Stomach (tissue), 4 donors: ENCODE results near the gene ASTN1.

Experiments
- EP300 ChIP-seq: sonication (generic); formaldehyde crosslinking; IDR thresholded peaks from one replicate; pipeline ENCODE4 v1.6.1; 2017; ENCODE audit warnings: antibody characterized with exemption
- POLR2A ChIP-seq, 4 donors: fragments of 450-650 bp; IDR thresholded peaks; one replicate each; pipeline ENCODE4 v1.6.1; 2016; ENCODE audit warnings: antibody characterized with exemption in 4 of 4, control low read depth in 2 of 4, mild to moderate bottlenecking in 1 of 4, moderate library complexity in 1 of 4
- POLR2AphosphoS5 ChIP-seq, 3 donors: sonication (generic); formaldehyde crosslinking; IDR thresholded peaks; one replicate each; pipeline ENCODE4 v1.6.1; 2016; ENCODE audit warnings: antibody characterized with exemption in 3 of 3
- TF ChIP-seq, protein P1 (sequence below), 7 experiments: fragments of 450-650 bp in 4 of 7; fragments of 200-600 bp in 3 of 7; sonication (generic) in 3 of 7; IDR thresholded peaks; one replicate each; pipeline ENCODE4 v1.5.1; 2016 to 2019; ENCODE audit warnings: antibody characterized with exemption in 7 of 7, control low read depth in 2 of 7, mild to moderate bottlenecking in 1 of 7

- TF ChIP-seq, protein P1, sequence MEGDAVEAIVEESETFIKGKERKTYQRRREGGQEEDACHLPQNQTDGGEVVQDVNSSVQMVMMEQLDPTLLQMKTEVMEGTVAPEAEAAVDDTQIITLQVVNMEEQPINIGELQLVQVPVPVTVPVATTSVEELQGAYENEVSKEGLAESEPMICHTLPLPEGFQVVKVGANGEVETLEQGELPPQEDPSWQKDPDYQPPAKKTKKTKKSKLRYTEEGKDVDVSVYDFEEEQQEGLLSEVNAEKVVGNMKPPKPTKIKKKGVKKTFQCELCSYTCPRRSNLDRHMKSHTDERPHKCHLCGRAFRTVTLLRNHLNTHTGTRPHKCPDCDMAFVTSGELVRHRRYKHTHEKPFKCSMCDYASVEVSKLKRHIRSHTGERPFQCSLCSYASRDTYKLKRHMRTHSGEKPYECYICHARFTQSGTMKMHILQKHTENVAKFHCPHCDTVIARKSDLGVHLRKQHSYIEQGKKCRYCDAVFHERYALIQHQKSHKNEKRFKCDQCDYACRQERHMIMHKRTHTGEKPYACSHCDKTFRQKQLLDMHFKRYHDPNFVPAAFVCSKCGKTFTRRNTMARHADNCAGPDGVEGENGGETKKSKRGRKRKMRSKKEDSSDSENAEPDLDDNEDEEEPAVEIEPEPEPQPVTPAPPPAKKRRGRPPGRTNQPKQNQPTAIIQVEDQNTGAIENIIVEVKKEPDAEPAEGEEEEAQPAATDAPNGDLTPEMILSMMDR (IDR thresholded peaks at IDR 0.05), result no peak
- no peak for TF ChIP-seq POLR2A (IDR thresholded peaks at IDR 0.05)
- no peak for TF ChIP-seq POLR2AphosphoS5 (IDR thresholded peaks at IDR 0.05)
- no peak for TF ChIP-seq EP300
These were observed 268.3 kb downstream of the ASTN1 start for GRCh38 chr1:176896216-176896615.
